Measurements from ENCODE around the gene ZBTB8OS.
A peak's percentile ranks its signal among the peaks of the same experiment; 100 is the strongest.
"Not testable (repeated sequence)": the region's sequence is repeated elsewhere in the genome, so short reads cannot be mapped to it uniquely, and the experiment has no call there.

The ZBTB8OS gene

GRCh38 chr1:32647308-32648134, 2.8 kb downstream of the ZBTB8OS start:
- DNase-seq, result peak; percentile 39

DNA sequence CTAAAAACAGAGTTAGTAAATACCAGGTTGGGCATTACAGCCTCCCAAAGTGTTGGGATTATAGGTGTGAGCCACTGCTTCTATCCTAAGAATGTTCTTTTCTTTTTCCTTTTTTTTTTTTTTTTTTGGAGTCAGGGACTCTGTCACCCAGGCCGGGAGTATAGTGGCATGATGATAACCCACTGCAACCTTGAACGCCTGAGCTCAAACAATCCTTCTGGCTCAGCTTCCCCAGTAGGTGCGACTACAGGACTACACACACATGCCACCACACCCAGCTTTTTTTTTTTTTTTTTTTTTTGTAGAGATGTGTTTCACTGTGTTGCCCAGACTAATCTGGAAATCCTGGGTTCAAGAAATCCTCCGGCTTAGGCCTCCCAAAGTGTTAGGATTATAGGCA, 5.9 kb downstream of the ZBTB8OS start:
- no peak for DNase-seq

DNA sequence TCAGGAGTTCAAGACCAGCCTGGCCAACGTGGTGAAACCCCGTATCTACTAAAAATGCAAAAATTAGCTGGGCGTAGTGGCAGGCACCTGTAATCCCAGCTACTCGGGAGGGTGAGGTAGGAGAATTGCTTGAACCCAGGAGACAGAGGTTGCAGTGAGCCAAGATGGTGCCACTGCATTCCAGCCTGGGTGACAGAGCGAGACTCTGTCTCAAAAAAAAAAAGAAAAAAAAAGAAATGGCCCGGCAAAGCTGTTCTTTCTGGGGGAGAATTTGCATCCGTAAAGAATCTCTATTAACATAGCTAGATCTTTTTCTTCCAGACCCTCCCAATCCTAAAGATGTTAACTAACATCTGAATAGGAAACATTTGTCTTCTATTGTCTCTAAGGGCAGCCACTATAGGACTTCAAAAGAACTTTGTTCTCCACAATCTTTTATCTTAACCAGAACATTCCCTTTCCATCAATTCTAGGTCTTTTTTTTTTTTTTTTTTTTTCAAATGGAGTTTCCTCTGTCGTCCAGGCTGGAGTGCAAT, 8.0 kb downstream of the ZBTB8OS start:
- DNase-seq, result not testable (repeated sequence)

DNA sequence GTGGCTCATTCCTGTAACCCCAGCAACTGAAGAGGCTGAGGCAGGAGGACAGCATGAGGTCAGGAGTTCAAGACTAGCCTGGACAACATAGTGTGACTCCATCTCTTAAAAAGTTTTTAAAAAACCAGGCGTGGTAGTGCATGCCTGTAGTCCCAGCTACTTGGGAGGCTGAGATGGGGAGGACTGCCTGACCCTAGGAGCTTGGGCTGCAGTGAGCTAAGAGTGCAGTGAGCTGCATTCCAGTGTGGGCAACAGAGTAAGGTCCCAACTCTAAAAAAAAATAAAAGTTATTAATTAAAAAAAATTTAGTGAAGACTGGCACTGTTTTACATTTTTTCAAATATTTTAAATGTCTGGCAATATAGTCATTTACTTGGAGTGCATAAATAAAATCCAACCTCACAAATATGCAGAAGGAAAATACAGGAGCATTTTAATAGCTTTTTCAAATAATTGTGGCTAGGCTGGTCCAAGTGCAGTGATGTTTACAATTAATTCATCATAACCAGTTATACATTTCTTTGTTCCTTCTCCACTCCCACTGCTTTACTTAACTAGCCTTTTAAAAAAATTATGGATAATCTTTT, 10.8 kb downstream of the ZBTB8OS start:
- no peak for DNase-seq

DNA sequence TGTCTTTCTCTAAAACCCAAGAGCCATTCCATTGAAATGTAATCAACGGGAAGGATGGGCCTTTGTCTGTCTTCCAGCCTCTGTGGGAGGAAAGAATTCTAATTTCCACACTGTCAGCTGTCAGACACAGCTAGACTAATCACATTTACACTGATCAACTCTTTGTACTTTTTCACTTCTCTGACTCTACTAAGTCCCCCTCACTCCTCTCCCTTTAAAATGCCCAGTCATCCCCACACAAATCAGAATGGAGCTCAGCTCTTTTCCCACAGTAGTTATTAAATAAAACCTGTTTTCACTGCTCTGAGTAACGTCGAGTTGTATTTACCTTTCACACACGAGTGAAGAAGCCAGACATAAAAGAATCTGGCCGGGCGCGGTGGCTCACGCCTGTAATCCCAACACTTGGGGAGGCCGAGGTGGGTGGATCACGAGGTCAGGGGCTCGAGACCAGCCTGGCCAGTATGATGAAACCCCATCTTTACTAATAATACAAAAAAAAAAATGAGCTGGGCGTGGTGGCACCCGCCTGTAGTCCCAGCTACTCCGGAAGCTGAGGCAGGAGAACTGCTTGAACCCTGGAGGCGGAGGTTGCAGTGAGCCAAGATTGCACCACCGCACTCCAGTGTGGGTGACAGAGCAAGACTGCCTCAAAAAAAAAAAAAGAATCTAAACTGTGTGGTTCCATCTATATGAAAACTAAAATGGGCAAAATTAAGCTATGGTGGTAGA, 13.3 kb downstream of the ZBTB8OS start:
- DNase-seq, result no peak

- DNase-seq, result no peak
Observed at GRCh38 chr1:32635508-32636277, 14.7 kb downstream of the ZBTB8OS start.

- no peak for DNase-seq
Observed at GRCh38 chr1:32632829-32633228, 17.5 kb downstream of the ZBTB8OS start.

DNA sequence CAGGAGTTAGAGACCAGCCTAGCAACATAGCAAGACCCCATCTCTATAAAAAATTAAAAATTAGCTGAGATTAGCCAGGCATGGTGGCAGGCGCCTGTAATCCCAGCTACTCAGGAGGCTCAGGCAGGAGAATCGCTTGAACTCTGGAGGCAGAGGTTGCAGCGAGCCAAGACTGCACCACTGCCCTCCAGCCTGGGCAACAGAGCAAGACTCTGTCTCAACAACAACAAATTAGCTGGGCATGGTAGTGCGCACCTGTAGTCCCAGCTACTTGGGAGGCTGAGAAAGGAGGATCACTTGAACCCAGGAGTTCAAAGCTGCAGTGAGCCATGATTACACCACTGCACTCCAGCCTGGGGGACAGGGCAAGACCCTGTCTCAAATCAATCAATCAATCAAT, 20.2 kb downstream of the ZBTB8OS start:
- DNase-seq, result not testable (repeated sequence)

DNA sequence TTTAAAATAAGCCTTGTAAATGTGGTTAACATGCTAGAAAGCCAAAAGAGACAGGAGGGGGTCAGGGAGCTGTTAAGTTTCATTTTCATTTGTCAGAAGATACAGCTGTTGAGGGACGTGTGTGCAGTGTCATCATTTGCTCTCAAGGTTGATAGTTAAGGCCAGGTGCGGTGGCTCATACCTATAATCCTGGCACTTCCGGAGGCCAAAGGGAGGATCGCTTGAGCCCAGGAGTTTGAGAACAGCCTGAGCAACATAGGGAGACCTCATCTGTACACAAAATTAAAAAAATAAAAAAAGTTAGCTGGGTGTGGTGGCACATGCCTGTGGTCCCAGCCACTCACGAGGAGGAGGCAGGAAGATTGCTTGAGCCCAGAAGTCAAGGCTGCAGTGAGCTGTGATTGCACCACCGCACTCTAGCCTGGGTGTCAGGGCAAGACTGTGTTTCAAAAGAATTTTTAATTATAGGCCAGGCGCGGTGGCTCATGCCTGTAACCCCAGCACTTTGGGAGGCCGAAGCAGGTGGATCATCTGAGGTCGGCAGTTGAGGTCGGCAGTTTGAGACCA, 22.7 kb downstream of the ZBTB8OS start:
- no peak for DNase-seq

GRCh38 chr1:32626176-32626575, 24.2 kb downstream of the ZBTB8OS start:
- DNase-seq, result no peak

DNA sequence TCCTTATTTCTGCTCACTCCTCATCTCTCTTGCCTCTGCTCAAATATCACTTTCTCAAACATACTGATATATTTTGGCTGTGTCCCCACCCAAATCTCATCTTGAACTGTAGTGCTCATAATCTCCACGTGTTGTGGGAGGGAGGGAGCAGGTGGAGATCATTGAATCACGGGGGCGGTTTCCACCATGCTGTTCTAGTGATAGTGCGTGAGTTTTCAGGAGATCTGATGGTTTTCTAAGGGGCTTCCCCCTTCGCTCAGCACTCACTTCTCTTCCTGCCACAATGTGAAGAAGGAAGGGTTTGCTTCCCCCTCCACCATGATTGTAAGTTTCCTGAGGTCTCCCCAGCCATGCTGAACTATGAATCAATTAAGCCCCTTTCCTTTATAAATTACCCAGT, 26.6 kb downstream of the ZBTB8OS start:
- DNase-seq, result peak; percentile 35

GRCh38 chr1:32622806-32623681, 27.3 kb downstream of the ZBTB8OS start:
- DNase-seq, result no peak

GRCh38 chr1:32622205-32622604, 28.1 kb downstream of the ZBTB8OS start:
- DNase-seq, result no peak

DNA sequence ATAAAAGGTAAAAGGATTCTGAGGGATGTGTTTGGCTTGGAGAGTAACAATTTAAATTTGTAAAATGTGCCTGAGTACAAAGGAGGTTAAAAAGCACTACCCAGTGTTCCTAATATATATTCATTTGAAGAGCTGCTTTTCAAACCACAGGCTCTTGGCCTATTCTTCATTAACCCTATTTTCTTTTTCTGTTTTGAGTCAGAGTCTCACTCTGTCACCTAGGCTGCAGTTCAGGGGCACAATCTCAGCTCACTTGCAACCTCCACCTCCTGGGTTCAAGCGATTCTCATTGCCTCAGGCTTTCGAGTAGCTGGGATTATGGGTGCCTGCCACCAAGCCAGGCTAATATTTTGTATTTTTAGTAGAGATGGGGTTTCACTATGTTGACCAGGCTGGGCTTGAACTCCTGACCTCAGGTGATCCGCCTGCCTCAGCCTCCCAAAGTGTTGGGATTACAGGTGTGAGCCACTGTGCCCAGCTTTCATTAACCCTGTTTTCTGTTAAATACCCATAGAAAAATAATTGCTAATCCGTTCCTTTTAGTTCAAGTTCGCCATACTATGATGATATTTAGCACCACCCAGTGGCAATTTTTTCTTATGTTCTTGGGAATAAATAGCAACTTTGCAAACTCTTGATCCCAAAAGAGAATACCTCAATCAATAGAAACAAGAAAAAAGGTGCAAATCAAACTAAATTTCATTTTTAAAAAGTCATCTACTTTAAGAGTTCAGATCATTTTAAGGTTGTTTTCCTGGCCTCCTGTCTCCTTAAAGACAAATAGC, 30.5 kb downstream of the ZBTB8OS start:
- no peak for DNase-seq

DNA sequence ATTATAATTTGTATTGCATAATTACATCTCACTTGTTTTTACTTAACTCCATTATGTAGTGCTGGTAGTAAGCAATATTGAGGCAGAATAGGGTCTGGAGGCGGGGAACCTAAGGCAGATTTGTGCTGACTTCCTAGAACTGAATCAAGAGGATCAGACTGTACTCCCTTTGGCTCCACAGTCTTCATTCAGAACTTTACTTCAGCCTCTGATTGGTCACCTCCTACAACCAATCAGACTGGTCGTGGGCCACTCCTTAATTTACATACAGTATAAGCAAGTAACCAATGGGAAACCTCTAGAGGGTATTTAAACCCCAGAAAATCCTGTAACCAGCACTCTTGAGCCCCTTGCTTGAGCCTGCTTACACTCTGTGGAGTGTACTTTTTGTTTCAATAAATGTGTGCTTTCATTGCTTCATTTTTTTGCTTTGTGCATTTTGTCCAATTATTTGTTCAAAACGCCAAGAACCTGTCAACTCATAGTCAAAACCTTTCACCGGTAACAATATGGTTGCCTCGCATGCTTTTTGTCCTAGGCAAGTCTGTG, 31.6 kb downstream of the ZBTB8OS start:
- no peak for DNase-seq

DNA sequence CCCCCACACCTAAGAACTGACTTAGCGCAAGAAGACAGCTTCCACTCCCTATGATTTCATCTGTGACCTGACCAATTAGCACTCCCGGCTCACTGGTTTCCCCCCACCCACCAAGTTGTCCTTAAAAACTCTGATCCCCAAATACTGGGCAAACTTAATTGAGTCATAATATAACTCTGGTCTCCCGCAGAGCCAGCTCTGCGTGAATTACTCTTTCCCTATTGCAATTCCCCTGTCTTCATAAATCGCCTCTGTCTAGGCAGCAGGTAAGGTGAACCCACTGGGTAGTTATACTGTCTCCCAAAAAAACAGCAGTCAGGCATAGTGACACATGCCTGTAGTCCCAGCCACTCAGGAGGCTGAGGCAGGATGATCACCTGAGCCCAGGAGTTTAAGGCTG, 36.9 kb downstream of the ZBTB8OS start:
- DNase-seq, result no peak

- peak; percentile 47 for DNase-seq
Observed at GRCh38 chr1:32612189-32612881, 38.0 kb downstream of the ZBTB8OS start.

DNA sequence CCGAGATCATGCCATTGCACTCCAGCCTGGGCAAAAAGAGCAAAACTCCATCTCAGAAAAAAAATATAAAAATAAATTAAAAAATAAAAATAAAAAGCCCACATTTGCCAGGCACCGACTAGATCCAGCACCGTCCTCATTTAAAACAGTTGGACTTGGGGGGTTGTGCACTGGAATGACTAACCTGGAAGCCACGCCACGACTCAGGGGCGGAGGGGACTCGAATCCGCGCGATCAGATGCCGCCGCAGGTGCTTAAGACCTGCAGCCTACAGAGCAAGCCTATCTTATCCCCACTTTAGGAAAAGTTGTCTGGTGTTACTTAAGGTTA, 38.5 kb downstream of the ZBTB8OS start:
- DNase-seq, result no peak

DNA sequence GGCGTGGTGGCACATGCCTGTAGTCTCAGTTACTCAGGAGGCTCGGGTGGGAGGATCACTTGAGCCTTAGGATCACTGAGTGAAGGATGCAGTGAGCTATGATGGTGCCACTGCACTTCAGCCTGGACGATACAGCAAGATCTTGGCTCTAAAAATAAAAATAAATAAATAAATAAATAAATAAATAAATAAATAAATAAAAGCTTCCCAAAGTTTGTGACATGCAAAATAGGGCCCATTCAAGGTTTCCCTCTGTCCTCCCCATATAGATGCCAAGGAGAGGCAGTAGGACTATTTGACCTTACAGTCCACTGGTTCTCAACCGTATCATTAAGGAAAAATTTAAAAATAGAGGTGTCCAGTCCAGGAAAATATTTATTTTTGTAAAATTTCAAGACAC, 41.2 kb downstream of the ZBTB8OS start:
- no peak for DNase-seq
